ENCODE results near the gene GPR68. TPM values are rescaled to one million over a fixed set of nuclear protein-coding genes. Genes with fewer than 3 reads are reported as not detected.

GPR68 gene
- total RNA-seq, 4 donors from 2014 or later: 0.13 to 0.73 (median 0.42) TPM; not detected in 1

GRCh38 chr14:91273273-91273884 lies 28.9 kb upstream of the GPR68 start:
- H3K27me3 ChIP-seq: no peaks in the 10 kb centered on the region
- no peak for TF ChIP-seq CTCF (IDR thresholded peaks at IDR 0.05)
- TF ChIP-seq POLR2A (IDR thresholded peaks at IDR 0.05): no peak
- intact Hi-C loops (cut with DNase I): no loop called here
- DNase-seq: no peak
- no peak overlapping the region for H3K27ac ChIP-seq
- no peaks in the 10 kb centered on the region for H3K9me3 ChIP-seq
- H3K4me1 ChIP-seq: peaks cover 0 to 6% of the 10 kb centered on the region in 2 donors
- 94 to 100% methylated on average over 6 to 13 of the region's 27 CpGs for WGBS, 2 donors
- no peaks in the 10 kb centered on the region for H3K36me3 ChIP-seq
- H3K4me3 ChIP-seq (replicated peaks in 1 of 3): no peak overlapping the region

GRCh38 chr14:91272341-91273272 lies 28.1 kb upstream of the GPR68 start:
- H3K4me3 ChIP-seq (replicated peaks in 1 of 3): no peak overlapping the region
- no peaks in the 10 kb centered on the region for H3K36me3 ChIP-seq
- H3K9me3 ChIP-seq: no peaks in the 10 kb centered on the region
- peaks cover 0 to 6% of the 10 kb centered on the region in 2 donors for H3K4me1 ChIP-seq
- no peaks in the 10 kb centered on the region for H3K27me3 ChIP-seq
- TF ChIP-seq POLR2A (IDR thresholded peaks at IDR 0.05) (no peak), CTCF (IDR thresholded peaks at IDR 0.05) (no peak)
- H3K27ac ChIP-seq: no peak overlapping the region
- WGBS, 2 donors: 93% methylated on average over 23 to 25 of the region's 43 CpGs
- no peak for DNase-seq
- intact Hi-C loops (cut with DNase I): no loop called here

GRCh38 chr14:91271639-91272038 lies 27.1 kb upstream of the GPR68 start:
- Histone ChIP-seq H3K4me3 (replicated peaks in 1 of 3) (no peak overlapping the region), H3K27me3 (no peaks in the 10 kb centered on the region), H3K36me3 (no peaks in the 10 kb centered on the region), H3K9me3 (no peaks in the 10 kb centered on the region), H3K27ac (no peak overlapping the region), H3K4me1 (peaks cover 0 to 6% of the 10 kb centered on the region in 2 donors)
- TF ChIP-seq POLR2A (IDR thresholded peaks at IDR 0.05): no peak
- TF ChIP-seq CTCF (IDR thresholded peaks at IDR 0.05): no peak
- 94 to 96% methylated on average over 8 to 9 of the region's 9 CpGs for whole genome bisulfite sequencing, 2 donors
- intact Hi-C loops (cut with DNase I): no loop called here
- no peak for DNase-seq

GRCh38 chr14:91270619-91271018 lies 26.1 kb upstream of the GPR68 start:
- Histone ChIP-seq H3K9me3 (no peaks in the 10 kb centered on the region), H3K36me3 (no peaks in the 10 kb centered on the region), H3K27ac (no peak overlapping the region), H3K4me3 (replicated peaks in 1 of 3) (no peak overlapping the region), H3K27me3 (no peaks in the 10 kb centered on the region), H3K4me1 (peaks cover 0 to 6% of the 10 kb centered on the region in 2 donors)
- intact Hi-C loops (cut with DNase I): no loop called here
- no peak for TF ChIP-seq POLR2A (IDR thresholded peaks at IDR 0.05)
- no peak for TF ChIP-seq CTCF (IDR thresholded peaks at IDR 0.05)
- no peak for DNase-seq
- 51% methylated on average over 5 of the region's 8 CpGs for WGBS, 2 donors

GRCh38 chr14:91270188-91270587 lies 25.7 kb upstream of the GPR68 start:
- Histone ChIP-seq H3K36me3 (no peaks in the 10 kb centered on the region), H3K27ac (no peak overlapping the region), H3K9me3 (no peaks in the 10 kb centered on the region), H3K27me3 (no peaks in the 10 kb centered on the region), H3K4me3 (replicated peaks in 1 of 3) (no peak overlapping the region), H3K4me1 (peaks cover 0 to 6% of the 10 kb centered on the region in 2 donors)
- no peak for TF ChIP-seq CTCF (IDR thresholded peaks at IDR 0.05)
- TF ChIP-seq POLR2A (IDR thresholded peaks at IDR 0.05): no peak
- intact Hi-C loops (cut with DNase I): no loop called here
- WGBS, 2 donors: 95 to 99% methylated on average over 5 to 6 of the region's 6 CpGs
- no peak for DNase-seq
